Inflammatory macrophage (primary cell): ENCODE measurements around the gene PITPNM3.
"Not testable (repeated sequence)": the region's sequence is repeated elsewhere in the genome, so short reads cannot be mapped to it uniquely, and the experiment has no call there.

Experiments
- DNase-seq, 2 donors: peaks; one replicate each; pipeline ENCODE4 v3.0.0-alpha.2; 2020 to 2022

Gene PITPNM3

GRCh38 chr17:6497496-6498221 lies 58.7 kb downstream of the PITPNM3 start:
- DNase-seq = no peak

GRCh38 chr17:6496640-6497441 lies 59.5 kb downstream of the PITPNM3 start:
- peak; percentile 19 to 66 for DNase-seq

- DNase-seq = peak; percentile 36 to 81
These were observed 60.3 kb downstream of the PITPNM3 start for GRCh38 chr17:6496116-6496481.

DNA sequence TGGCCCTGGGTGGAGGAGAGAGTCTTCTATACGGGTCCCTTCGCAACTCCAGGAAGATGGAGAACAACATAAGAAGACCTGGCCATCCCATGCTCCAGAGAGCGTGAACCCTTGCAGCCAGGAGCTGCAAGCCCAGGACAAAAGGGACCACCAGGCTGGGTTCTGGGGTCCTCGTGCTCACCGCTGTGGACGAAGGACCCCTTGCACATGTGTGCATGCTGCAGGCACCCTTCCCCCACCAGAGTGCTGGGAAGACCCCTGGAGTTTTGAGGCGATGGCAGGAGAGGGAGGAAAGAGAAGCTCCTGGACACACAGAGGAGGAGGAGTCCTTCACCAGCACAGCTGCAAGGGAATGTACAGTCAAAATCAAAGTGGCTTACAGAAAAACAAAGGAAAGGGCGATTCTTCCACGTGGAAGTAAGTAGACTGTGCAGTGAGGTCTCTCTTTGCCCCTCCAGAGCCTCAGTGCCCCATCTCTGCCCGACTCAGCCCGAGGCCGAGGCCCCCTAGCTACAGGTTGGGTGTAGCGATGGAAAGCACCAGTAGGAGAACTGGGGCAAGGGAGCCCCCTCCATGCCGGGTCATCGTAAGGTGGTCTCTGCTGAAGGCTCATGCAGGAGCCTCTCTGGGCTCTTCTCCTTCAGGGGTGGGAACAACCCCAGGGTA lies 60.8 kb downstream of the PITPNM3 start:
- DNase-seq = no peak

GRCh38 chr17:6494239-6494941 lies 62.0 kb downstream of the PITPNM3 start:
- DNase-seq = no peak

DNA sequence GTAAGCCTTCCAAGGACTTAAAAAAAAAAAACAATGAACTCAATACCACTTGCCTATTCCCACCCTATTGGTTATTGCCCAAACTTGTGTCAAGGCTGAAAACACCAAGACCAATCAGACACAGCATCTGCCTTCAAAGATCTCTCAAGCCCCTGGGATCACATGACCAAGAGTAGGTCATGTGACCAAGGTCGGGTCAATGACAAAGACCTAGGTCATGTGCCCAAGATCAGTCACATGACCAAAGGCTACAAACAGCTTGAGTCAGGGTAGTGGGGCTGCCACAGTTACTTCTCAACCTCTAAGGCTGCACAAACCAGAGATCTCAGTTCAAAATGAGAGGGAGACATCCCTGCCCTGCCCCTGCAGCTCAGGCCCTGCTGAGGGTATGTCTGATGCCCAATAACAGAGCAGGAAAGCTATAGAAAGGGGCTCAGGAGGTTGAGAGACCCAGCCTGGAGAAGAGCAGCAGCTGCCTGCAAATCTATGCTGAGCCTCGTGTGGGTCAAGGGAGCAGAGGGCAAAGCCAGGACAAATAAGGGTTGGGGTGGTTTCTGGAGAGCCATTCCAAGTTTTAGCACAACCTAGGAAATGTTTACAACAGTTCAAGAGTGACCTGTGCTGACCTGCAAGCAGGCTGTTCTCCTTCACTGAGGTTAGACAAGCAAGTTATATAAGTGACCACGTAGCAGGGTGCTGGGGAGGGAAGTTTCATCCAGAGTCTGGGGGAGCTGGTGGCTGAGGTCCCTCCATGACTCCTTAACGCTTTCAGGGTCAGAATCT lies 63.3 kb downstream of the PITPNM3 start:
- DNase-seq = no peak

DNA sequence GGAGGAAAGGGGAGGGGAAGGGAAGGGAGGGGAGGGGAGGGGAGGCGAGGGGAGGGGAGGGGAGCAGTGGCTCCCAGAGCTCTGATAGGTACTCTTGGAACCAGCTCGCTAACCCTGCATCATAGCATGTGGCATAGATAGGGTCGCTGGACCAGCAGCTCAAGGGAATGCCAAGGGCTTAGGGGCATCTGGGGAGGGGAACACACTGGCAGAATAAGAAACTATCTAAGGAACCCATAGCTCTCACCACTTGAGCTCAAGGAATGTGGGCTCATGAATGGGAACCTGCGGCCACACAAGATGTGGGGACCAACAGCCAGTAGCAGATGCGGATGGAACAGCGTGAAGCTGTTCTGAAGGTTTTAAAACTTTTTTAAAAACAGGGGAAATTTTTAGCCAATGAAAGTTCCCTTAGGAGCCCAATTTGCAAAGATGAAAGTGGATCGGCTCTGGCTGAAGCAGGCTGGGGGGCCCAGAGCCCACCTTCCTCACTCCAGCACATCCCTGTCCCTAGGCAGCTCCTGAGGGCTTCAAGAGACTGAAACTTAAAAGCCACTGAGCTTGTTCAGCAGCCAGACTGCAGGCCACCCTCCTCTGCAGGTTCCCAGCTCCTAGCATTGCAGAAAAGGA lies 65.2 kb downstream of the PITPNM3 start:
- DNase-seq = no peak

- DNase-seq = no peak
These were observed 67.3 kb downstream of the PITPNM3 start for GRCh38 chr17:6489016-6489550.

DNA sequence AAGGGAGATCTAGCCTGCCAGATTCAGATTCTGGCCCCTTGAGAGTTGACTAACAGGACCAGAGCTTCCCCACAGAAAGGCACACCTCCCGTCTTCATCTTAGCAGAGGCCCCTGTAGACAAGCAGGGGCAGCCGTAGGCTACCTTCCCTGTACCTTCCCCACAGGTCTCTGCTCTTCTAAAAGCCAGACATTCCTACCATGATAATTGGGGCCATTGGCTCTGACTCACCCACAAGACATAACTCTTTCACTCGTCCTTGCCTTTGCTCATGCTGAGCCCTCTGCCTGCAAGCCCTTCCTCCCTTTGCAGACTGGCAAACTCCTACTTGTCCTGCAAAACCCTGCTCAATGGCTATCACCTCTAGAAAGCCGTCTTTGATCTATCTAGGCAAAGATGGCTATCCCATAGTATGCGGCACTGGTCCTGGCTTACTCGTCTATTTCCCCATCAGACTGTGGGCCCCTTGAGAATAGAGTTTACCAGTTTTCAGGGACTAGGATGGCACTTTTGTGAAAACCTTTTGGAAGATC lies 68.3 kb downstream of the PITPNM3 start:
- DNase-seq = no peak

GRCh38 chr17:6487251-6488007 lies 68.9 kb downstream of the PITPNM3 start:
- no peak for DNase-seq

- no peak for DNase-seq
These were observed 70.5 kb downstream of the PITPNM3 start for GRCh38 chr17:6485646-6486412.

- DNase-seq = no peak
These were observed 72.8 kb downstream of the PITPNM3 start for GRCh38 chr17:6483507-6483906.

GRCh38 chr17:6482796-6483195 lies 73.6 kb downstream of the PITPNM3 start:
- not testable (repeated sequence) for DNase-seq

DNA sequence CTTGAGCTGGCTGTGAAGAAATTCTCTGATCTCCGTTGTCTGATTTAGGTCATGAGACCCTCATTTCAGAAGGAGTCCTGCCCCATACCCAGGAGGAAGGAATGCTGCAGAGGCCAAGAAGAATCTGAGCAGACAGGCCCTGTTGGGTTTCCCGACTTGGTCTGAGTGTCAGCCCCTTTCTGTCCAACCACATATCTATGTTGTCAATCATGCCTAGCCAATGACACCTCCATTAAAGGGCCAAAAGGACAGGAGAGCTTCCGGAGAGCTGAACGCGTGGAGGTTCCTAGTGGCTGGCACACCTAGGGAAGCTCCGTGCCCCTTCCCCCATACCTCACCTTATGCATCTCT lies 74.3 kb downstream of the PITPNM3 start:
- DNase-seq = no peak

- DNase-seq = no peak
These were observed 76.1 kb downstream of the PITPNM3 start for GRCh38 chr17:6480303-6480675.

- no peak for DNase-seq
These were observed 76.6 kb downstream of the PITPNM3 start for GRCh38 chr17:6479622-6480302.

GRCh38 chr17:6478486-6478885 lies 77.9 kb downstream of the PITPNM3 start:
- no peak for DNase-seq

- no peak for DNase-seq
These were observed 78.4 kb downstream of the PITPNM3 start for GRCh38 chr17:6477831-6478383.

DNA sequence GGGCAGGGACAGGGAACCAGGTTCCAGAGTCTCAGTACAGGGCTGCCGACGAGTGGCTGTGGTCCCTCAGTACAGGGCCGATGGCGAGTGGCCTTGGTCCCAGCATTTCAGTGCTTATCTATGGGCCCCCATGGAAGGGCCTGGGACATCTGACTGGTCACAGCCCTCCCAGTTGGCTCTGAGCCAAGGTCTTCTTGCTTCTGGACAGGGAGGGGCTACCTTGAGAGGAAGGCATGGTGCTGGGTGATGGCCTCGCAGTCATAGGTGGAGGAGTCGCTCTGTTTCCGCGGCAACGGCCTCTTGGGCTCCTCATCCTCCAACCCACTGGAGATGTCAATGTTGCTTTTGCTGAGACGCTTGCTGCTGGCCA lies 79.6 kb downstream of the PITPNM3 start:
- DNase-seq = no peak
